Measurements from ENCODE around the gene UPK3BL1.
"Not testable (repeated sequence)": the region's sequence is repeated elsewhere in the genome, so short reads cannot be mapped to it uniquely, and the experiment has no call there.

The UPK3BL1 gene, protein sequence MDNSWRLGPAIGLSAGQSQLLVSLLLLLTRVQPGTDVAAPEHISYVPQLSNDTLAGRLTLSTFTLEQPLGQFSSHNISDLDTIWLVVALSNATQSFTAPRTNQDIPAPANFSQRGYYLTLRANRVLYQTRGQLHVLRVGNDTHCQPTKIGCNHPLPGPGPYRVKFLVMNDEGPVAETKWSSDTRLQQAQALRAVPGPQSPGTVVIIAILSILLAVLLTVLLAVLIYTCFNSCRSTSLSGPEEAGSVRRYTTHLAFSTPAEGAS

DNA sequence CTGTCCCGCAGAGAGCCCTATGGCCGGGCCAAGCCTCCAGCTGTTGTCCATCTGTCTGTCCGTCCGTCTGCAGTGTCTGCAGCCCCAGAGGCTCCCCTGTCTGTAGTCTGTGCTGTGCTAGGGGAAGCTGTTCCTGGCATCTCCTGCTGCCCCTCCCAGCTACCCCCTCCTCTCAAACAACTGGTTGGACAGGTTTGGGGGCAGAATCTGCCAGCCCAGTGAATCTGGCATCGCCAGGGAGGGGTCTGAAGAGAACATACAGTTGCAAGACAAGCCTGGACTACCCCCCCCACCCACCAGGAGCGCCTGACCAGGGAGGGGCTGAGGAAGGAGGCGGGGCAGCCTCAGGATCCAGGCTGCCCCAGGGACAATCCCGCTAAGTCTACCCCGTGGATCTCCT, at the start of gene UPK3BL1:
Gene UPK3BL1, minus strand, starts transcription at position 101 of the 400 bp plus-strand sequence. Its CDS starts 50 bp downstream, at position 51.
- not testable (repeated sequence) for DNase-seq

DNA sequence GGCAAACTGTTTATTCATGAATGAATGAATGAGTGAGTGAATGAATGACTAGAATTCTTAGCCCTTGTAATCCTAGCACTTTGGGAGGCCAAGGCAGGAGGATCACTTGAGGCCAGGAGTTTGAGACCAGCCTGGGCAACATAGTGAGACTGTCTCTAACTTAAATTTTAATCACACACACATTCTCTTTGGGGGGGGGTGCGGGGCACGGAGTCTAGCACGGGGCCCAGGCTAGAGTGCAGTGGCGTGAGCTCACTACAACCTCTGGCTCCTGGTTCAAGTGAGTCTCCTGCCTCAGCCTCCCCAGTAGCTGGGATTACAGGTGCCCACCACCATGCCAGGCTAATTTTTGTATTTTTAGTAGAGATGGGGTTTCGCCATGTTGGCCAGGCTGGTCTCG, 48.0 kb upstream of the UPK3BL1 start:
- not testable (repeated sequence) for DNase-seq

DNA sequence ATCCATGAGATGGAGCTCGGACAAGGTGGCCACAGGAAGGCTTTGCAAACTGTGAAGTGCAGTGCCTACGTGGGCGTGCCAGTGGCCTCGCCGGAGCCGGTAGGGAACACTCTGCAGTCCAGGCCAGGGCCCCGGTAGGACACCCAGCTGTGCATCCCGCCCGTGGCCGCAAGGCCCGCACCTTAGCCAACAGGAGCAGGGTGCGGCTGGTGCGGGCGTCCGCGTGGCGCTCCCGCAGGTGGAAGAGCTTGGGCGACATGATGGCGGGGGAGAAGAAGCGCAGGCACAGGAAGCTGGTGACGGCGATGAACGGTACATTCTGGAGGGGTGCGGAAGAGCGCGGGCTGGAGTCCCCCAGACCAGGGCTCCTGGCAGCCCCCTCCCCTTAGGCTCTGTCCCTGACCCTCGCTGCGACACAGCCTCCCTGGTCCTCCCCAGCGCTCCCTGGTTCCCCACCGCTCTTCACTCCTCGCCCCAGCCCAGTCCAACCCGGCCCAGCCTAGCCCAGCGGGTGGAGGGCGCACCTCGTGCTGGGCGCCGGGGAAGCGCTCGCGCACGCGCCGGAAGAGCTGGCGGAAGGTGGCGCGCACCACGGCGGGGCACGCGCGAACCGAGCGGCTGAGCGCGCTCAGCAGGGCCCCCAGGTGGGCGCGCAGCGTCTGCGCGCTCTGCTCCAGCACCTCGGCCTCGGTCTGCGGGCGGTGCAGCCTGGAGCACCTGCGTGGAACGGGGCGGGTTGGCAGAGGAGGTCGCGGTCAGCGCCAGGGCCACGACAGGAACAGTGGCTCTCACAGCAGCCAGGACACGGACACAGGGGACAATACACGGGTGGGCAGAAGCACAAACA, 47.1 kb upstream of the UPK3BL1 start:
- not testable (repeated sequence) for DNase-seq

DNA sequence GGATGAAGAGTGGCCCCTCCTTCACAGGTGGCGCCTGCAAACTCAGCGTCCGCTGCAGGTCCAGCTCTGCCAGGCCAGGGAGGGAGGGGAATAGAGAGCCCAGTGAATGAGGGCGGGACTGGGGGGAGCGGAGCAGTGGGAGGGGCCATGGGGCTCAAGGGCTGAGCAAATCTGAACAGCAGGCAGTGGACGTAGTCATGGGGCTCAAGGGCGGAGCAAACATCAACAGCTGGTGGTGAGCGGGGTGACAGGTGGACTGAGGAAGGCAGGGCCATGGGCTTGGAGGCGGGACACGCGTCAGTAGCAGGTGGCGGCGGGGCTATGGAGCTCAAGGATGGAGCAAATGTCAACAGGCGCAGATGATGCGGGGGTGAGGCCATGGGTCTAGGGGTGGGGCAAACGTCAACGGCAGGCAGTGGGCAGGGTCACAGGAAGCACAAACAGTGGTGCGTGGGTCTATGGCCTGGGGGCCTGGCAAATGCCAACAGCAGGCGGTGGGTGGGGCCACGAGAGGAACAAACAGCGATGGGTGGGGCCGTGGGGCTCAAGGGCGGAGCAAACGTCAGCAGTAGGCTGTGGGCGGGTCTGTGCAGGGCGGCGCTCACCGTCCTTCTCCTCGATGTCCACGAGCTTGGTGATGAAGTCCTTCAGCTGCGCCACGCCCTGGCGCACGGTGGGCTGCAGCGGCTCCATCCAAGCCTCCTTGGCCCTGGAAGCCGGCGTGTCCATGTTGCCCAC, 45.9 kb upstream of the UPK3BL1 start:
- not testable (repeated sequence) for DNase-seq

DNA sequence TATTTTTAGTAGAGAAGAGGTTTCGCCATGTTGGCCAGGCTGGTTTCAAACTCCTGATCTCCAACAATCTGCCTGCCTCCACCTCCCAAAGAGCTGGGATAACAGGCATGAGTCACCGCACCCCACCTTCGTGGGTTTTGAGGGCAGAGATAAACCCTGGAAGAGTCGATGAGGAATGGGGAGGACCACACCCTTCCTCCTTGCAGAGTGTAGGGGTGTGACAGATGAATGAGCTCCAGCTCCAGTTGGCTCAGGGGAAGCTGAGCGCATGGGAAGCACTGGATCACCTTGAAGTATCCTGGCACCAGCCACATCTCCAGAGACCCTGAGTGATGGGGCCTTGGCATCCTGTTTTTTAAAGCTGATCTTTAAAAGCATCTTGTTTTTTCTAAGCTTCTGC, 40.0 kb upstream of the UPK3BL1 start:
- not testable (repeated sequence) for DNase-seq

DNA sequence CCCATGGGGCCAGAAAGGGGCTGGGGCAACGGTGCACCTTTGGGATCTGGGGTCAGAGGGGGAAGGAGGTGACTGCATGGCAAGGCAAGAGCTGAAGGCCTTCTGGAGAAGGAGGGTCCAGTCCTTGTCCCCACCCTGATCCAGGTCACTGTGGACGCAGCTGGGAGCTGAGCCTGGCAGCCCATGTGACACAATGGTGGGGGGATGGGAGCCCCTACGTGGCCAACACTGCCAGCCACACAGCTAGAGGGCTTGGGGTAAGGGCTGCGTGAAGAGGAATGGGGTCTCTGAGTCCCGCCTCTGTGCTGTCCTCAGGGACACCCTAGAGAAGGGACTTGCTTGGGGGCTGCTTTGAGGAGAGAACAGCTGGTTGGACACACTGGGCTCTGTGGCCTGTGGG, 38.2 kb upstream of the UPK3BL1 start:
- DNase-seq = not testable (repeated sequence)

DNA sequence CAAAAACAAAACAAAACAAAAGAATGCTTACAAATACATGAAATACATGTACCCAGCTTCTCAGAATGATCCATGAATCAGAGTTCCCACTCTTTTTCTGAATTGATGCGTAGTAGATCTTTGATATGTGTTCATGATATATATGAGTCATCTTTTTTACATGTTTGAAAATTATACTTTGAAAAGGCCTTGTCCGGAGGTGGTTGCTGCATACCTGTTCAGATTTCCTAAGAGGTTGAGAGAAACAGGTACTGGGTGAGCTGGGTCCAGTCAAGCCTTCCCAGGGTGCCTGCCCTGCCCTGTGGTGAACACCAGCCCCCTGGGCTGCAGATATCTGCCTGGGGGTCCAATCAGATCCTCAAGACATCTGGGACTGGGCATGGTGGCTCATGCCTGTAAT, 33.0 kb upstream of the UPK3BL1 start:
- DNase-seq = not testable (repeated sequence)

DNA sequence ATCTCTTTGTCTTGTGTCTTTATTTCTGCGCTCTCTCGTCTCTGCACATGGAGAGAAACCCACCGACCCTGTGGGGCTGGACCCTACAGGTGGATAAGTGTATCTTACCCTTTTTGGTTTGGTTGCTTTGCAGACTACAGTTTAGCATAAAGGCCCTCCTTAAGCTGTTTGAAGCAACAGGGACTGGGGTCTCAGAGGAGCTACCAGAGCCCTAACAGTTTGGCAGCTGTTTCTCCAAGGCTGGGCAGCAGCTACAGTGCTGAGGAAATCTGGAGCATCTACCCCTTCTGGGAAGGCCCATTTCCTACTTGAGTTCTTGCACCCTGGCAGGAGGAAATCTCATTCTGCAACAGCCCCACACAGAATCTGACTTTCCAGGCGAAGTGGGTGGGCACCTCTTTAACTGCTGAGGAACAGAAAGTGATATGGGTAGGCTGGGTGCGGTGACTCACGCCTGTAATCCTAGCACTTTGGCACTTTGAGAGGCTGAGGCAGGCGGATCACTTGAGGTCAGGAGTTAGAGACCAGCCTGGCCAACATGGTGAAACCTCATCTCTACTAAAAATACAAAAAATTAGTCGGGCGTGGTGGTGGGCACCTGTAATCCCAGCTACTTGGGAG, 31.0 kb upstream of the UPK3BL1 start:
- not testable (repeated sequence) for DNase-seq

DNA sequence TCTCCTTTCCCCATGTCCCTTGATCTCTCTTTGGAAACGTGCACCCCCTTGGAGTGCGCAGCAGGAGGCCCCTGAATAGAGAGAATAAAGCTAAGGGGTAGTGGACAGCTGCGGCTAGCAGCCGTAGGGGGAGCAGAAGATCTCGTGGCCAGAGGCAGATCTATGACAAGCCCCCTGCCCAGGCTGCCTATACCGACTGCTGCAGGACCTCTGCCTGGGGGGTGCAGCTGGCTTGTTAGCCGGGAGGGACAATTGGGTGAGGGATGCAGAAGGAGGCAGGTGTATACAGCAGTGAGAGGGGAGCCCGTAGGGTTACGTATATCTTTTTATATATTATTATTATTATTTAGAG, 29.3 kb upstream of the UPK3BL1 start:
- not testable (repeated sequence) for DNase-seq

DNA sequence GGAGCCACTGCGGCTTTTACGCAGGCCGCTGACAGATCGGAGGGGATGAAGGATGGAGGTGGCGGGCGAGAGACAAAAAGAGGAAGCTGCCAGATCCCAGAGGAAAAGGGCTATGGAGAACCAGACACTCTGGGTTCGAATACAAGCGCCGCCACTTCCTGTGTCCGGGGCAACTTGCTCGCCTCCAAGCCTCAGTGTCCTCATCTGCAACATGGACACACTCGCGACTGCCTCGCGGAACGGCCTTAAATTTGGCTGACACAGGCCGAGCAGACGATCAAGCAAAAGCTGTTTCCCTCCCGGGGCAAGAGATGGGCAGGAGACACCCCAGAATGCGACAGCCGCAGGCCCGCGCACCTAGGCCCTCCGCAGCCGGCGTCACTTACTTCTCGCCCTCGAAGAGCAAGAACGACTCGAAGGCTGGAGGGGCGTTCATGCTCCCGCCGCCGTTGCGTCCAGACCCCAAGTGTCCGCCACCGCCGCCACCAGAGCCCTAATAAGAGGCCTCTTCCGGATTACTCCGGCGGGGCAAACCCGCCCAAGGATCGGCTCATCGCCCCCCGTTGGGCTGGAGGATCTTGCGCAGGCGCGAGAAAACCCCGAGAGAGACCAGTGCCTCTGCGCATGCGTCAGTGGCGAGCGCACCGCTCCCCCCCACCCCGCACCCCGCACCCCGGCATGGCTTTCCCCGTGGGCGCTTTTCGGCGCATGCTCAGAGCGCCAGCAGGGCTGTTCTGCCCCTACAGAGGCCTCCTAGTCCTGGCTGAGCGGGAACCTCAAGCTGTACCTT, 28.8 kb upstream of the UPK3BL1 start, which contains the start of gene POLR2J2:
Gene POLR2J2, minus strand, starts transcription at position 498 of the 790 bp plus-strand sequence. Its CDS starts 62 bp downstream, at position 436.
- not testable (repeated sequence) for DNase-seq

DNA sequence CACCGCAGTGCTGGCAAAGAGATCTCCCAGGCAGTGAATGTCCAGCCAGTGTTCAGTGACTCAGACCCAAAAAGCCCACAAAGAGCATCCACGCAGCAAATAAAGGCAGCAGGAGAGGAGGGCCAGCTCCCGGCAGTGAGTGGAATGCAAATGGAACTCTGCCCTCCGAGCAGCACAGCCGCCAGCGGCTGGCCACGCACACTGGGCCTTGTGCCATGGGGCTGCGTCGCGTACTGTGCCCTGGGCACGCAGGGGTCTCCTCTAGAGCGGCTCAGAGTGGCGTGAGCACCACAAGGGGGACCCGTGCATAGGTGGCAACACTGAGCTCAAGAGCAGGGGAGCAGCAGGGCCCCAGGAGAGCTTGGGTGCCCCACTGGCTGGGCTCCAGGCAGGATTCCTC, 24.9 kb upstream of the UPK3BL1 start:
- not testable (repeated sequence) for DNase-seq

DNA sequence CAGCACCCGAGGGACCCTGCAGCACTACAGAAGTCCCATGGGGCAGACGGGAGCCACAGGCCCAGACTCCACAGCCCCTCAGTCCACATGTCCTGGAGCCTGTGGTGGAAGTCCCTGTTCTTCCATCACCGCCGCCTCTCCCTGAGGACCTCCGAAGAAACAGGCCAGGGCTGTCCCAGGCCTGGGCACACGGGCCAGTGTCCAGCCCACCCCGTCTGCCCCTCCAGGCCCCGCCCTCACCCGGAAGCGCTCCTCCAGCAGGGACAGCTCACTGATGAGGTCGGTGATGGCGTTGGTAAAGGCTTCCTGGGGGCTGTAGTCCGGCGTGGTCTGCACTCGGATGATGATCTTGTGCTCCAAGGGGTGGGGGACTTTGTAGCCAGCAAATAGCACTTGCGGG, 24.3 kb upstream of the UPK3BL1 start:
- not testable (repeated sequence) for DNase-seq

DNA sequence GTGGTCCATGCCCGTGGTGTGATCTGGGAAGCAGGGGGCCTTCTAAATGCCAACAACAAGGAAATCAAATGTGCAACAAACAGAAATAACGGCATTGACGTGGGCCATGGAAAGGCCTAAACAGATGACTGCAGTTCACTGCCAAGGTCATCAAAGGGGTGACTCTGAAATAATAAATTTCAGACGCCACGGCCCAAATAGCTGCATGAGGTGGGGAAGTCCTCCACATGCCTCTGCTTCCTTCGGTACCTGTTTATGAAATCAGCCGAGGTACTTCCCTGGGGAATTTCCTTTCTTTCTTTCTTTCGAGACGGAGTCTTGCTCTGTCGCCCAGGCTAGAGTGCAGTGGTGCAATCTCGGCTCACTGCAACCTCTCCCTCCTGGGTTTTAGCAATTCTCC, 22.2 kb upstream of the UPK3BL1 start:
- DNase-seq = not testable (repeated sequence)

DNA sequence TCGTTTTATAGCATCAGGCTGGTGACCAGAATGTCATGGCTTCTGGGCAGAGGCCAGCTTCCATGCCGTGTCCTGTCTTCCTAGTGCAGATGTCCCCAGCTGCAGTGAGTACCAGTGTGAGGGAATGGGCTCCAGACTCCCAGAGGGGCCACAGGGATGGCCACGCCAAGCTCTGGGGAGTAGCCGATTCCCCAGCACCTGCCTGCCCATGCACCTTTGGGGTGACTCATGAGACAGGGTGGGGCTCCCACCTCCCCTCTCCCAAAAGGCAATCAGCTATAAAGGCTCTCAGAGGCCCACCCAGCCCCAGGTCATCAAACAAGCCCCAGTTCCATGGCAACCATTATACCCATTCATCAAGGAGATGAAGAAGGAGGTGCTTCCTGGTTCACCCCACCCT, 7.3 kb upstream of the UPK3BL1 start, which contains the start of gene SPDYE2B:
Gene SPDYE2B, plus strand, starts transcription at position 396 of the 400 bp plus-strand sequence. CDS start 2,030 bp downstream, outside the sequence.
- not testable (repeated sequence) for DNase-seq

DNA sequence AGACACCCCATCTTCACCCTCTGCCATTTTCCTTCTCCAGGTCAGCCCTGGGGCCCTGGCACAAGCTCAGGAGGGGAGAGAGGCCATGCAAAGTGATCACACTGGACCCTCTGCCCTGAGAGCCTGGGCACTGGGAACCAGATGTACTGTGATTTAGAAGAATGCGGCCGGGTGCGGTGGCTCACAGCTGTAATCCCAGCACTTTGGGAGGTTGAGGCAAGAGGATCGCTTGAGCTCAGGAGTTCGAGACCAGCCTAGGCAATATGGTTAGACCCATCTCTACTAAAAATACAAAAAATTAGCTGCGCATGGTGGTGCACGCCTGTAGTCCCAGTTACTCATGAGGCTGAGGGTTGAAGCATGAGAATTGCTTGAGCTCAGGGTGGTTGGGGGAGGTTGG, 5.2 kb upstream of the UPK3BL1 start:
- DNase-seq = not testable (repeated sequence)

DNA sequence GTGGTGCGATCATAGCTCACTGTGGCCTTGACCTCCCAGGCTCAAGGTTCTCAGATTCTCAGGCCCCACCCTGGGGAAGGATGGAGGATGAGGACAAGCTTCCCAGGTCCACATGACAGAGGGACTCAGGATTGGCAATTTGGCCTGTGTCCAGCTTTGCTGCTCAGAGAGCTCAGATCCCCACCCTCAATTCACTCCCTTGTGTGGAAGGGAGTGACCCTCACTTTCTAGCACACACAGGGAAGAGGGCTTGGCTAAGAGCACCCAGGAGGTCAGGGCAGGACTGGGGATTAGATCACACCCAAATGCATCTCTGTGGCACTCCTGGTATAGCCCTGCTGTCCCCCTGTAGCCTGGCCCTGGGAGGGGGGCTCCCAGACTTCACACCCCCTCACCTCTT, 813 bp upstream of the UPK3BL1 start:
- DNase-seq = not testable (repeated sequence)

DNA sequence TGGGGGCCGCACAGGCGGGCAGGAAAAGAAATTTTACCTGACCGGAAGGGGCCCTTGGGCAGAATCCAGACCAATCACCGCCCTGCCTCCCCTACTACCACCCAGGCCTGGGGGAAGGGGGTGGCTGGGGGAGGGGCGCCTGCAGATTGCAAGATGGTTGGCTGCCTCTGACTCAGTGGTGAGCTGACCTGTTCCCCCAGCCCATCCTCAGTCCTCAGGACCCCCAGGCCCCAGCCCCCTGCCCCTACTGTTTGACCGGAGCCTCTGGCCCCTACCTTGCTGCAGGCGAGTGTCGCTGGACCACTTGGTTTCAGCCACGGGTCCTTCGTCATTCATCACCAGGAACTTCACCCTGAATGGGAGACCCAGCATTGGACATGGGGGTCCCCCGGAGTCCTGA, 3.7 kb downstream of the UPK3BL1 start:
- not testable (repeated sequence) for DNase-seq

DNA sequence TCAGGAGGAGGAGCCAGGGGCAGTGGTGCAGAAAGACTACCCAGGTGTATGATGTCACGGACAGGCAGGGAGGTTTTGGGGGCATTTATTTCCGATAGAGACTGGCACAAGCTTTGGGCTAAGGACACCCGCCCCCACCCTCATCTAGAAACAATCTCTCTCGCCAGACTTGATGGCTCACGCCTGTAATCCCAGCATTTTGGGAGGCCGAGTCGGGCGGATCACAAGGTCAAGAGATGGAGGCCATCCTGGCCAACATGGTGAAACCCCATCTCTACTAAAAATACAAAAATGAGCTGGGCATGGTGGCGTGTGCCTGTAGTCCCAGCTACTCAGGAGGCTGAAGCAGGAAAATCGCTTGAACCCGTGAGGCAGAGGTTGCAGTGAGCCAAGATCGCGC, 5.6 kb downstream of the UPK3BL1 start:
- not testable (repeated sequence) for DNase-seq

DNA sequence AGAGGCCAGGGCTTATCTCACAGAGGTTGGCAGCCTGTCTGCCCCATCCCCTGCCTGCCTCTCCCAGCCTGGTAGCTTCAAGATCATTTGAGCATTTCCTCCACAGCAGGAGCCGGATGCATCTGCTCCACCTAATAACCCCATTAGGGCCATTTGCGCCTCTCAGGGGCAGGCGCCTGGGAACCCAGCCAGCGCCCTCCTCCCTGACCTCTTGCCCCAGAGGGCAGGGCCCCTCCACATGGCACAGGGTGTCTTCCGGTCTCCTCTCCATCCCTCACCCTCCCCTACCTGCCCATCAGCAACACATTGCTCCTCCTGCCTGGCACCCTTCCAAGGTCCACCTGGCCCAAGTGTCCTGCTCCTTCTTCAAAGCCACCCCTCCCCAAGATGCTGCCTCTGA, 7.2 kb downstream of the UPK3BL1 start:
- DNase-seq = not testable (repeated sequence)

DNA sequence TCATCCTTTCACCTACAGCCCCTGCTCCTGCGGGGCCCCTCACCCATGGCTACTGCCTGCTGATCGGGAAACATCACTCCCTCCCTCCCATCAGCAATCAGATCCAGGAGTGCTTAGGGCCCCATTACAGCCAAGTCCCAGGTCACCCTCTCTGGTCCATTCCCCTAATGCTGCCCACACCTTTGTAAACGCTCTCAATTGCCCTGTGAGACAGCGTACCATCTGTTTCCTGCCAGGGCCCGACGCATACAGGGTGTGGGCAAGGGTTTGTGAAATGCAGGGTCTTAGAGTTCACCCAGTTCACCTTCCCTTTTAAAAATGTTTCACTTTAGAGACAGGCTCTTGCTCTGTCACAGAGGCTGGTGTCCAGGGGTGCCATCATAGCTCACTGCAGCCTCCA, 8.3 kb downstream of the UPK3BL1 start:
- not testable (repeated sequence) for DNase-seq

DNA sequence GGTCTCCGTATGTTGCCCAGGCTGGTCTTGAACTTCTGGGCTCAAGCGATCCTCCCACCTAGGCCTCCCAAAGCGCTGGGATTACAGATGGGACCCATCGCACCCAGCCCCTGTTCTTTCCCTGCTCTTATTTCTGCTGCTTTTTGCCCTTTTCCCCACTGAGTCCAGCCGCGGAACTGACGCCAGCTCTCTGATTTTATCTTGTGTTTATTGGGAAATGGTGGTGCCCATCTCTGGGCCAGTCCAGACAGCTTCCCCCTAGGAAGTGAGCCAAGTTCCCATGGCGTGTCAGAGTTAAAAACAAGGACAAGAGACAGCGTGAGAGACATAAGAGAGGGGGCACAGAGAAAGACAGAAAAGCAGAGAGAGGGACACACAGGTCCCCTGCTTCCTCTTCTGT, 12.0 kb downstream of the UPK3BL1 start:
- not testable (repeated sequence) for DNase-seq
